Measurements from ENCODE around the gene IFI44. TPM values are rescaled to one million over a fixed set of nuclear protein-coding genes. Genes with fewer than 3 reads are reported as not detected.

The IFI44 gene
- total and polyA plus RNA-seq, 2 of the 8 experiments (the other 6 are each of a cell fraction or from before 2014, with no cell fraction given), result not detected

- Histone ChIP-seq H3K4ac (replicated peaks; ENCODE audit: insufficient read length, low read depth, low read length) (no peak within 1 kb of the TSS), H3K9ac (replicated peaks in 1 of 4; ENCODE audit: extremely low read depth in 1 of 4, low read depth in 3 of 4, low read length in 3 of 4) (no peak within 1 kb of the TSS), H2AK5ac (ENCODE audit: low read depth, low read length) (no peak within 1 kb of the TSS), H4K20me1 (replicated peaks in 1 of 2; ENCODE audit: control insufficient read depth in 1 of 2, insufficient read depth in 2 of 2, low read length in 2 of 2) (no peaks in the 10 kb centered on the region), H3K27ac (ENCODE audit: low read depth, low read length) (no peak within 1 kb of the TSS), H2BK15ac (ENCODE audit: low read length) (no peak within 1 kb of the TSS), H4K91ac (replicated peaks; ENCODE audit: insufficient read length, low read length) (no peak within 1 kb of the TSS), H3K79me1 (ENCODE audit: low read depth, low read length) (no peaks in the 10 kb centered on the region), H2BK120ac (replicated peaks; ENCODE audit: low read depth, low read length) (no peak within 1 kb of the TSS), H3K18ac (ENCODE audit: extremely low read depth, low read length) (no peak within 1 kb of the TSS), H2AFZ (ENCODE audit: low read length) (0 out of 2 replicates have a peak within 1 kb of the TSS, but pooled peaks have one; percentile 76), H3K36me3 (ENCODE audit: control insufficient read depth in 2 of 4, insufficient read depth in 4 of 4, low read length in 3 of 4) (no peaks in the 10 kb centered on the region), H3K23me2 (ENCODE audit: low read depth, low read length) (no peaks in the 10 kb centered on the region), H3K27me3 (replicated peaks in 1 of 4; ENCODE audit: control insufficient read depth in 3 of 4, extremely low read depth in 1 of 4, insufficient read depth in 3 of 4, low read length in 3 of 4) (no peaks in the 10 kb centered on the region), H3K56ac (replicated peaks; ENCODE audit: insufficient read length, low read depth, low read length) (no peak within 1 kb of the TSS), H3K4me3 (ENCODE audit: extremely low read depth in 1 of 4, insufficient read depth in 2 of 4, low read depth in 3 of 4, low read length in 4 of 4) (no peak within 1 kb of the TSS), H4K8ac (ENCODE audit: extremely low read depth, insufficient read depth, low read length) (no peak within 1 kb of the TSS), H3K4me1 (replicated peaks in 1 of 4; ENCODE audit: control insufficient read depth in 3 of 4, insufficient read depth in 4 of 4, low read length in 3 of 4) (no peaks in the 10 kb centered on the region), H3K4me2 (ENCODE audit: insufficient read depth in 1 of 2, low read depth in 2 of 2, low read length in 2 of 2) (no peak within 1 kb of the TSS), H3K14ac (ENCODE audit: insufficient read length) (no peak within 1 kb of the TSS), H2BK20ac (ENCODE audit: low read length) (no peak within 1 kb of the TSS), H2BK5ac (ENCODE audit: low read depth, low read length) (no peak within 1 kb of the TSS), H3K23ac (ENCODE audit: insufficient read length) (no peak within 1 kb of the TSS), H4K5ac (ENCODE audit: insufficient read length, low read depth, low read length) (no peak within 1 kb of the TSS), H3K79me2 (ENCODE audit: control insufficient read depth in 1 of 2, insufficient read depth in 2 of 2, low read length in 2 of 2) (no peaks in the 10 kb centered on the region), H2BK12ac (ENCODE audit: low read depth, low read length) (no peak within 1 kb of the TSS), H3K9me3 (ENCODE audit: insufficient read depth in 2 of 2, low read depth in 1 of 2, low read length in 1 of 2) (no peaks in the 10 kb centered on the region)
- no peak for DNase-seq (ENCODE audit: low read depth in 1 of 2, low spot score in 2 of 2)
- no peak for FAIRE-seq
- ChIA-PET CTCF (ENCODE audit: partially characterized antibody) (interaction anchor here (0.6 to 2.7 kb wide), 6 partner anchors 8 to 474 kb away, joined by 3 to 8 read pairs (median 3); no protein-coding TSS in a partner anchor), POLR2A (ENCODE audit: partially characterized antibody) (no interaction called here)
- no peak for TF ChIP-seq ASH2L (IDR thresholded peaks at IDR 0.05; ENCODE audit: low read length)
- TF ChIP-seq SIN3A (conservative IDR thresholded peaks at IDR 0.05 in 1 of 2, IDR thresholded peaks at IDR 0.05 in 1 of 2; ENCODE audit: low read depth in 1 of 2, low read length in 2 of 2), result no peak
- no peak for TF ChIP-seq PHF8 (conservative IDR thresholded peaks at IDR 0.05; ENCODE audit: low read depth, low read length)
- TF ChIP-seq SIX5 (IDR thresholded peaks at IDR 0.05; ENCODE audit: low read depth, low read length), result no peak
- TF ChIP-seq KDM5A (IDR thresholded peaks at IDR 0.05; ENCODE audit: low read length), result no peak
- TF ChIP-seq BRCA1 (IDR thresholded peaks at IDR 0.05; ENCODE audit: low read depth, low read length), result no peak
- no peak for TF ChIP-seq MAX (IDR thresholded peaks at IDR 0.05)
- TF ChIP-seq E2F6 (IDR thresholded peaks at IDR 0.05), result no peak
- TF ChIP-seq RFX5 (IDR thresholded peaks at IDR 0.05; ENCODE audit: borderline replicate concordance, low read depth, low read length), result no peak
- no peak for TF ChIP-seq SIRT6 (IDR thresholded peaks at IDR 0.05; ENCODE audit: low read length)
- TF ChIP-seq CEBPB (IDR thresholded peaks at IDR 0.05; ENCODE audit: low read depth, low read length), result no peak
- WGBS, 2 experiments (ENCODE audit: extremely low coverage in 1 of 2, insufficient coverage in 1 of 2, insufficient read length in 1 of 2, insufficient replicate concordance in 2 of 2, low coverage in 1 of 2, low lambda C conversion rate in 2 of 2, missing lambda C conversion rate in 1 of 2), result 89% methylated on average over 9 of the region's 9 CpGs; no CpG with 5 or more reads in 1 of the 2 experiments
Observed at GRCh38 chr1:78619803-78620579, 29.6 kb upstream of the IFI44 start, which contains the start of gene IFI44L. TSS of gene IFI44L (plus strand) at chr1:78620448. CDS start at chr1:78627916, 7,468 bp downstream.
